Memory B cell (primary cell): ENCODE data around the gene CDC42BPG.

ENCODE experiments used
- ATAC-seq: fragments of 150-1000 bp; cut with Tn5 transposase; 2 replicates; pipeline ENCODE4 v1.10.0; 2021; ENCODE audit warnings: low read depth, mild to moderate bottlenecking, moderate library complexity
- DNase-seq, 2 donors: peaks; one replicate each; pipeline ENCODE4 v3.0.0; 2022; ENCODE audit warnings: low spot score in 2 of 2
- H3K27ac Mint-ChIP-seq: one replicate; pipeline ENCODE4 v1.8.0; 2022; ENCODE audit warnings: mild to moderate bottlenecking, moderate library complexity, mixed read lengths
- H3K27me3 Mint-ChIP-seq: one replicate; pipeline ENCODE4 v1.8.0; 2022; ENCODE audit warnings: mixed read lengths
- H3K36me3 Mint-ChIP-seq: one replicate; pipeline ENCODE4 v1.8.0; 2022; ENCODE audit warnings: mild to moderate bottlenecking, mixed read lengths
- H3K4me1 Mint-ChIP-seq: one replicate; pipeline ENCODE4 v1.8.0; 2022; ENCODE audit warnings: mixed read lengths
- H3K4me3 Mint-ChIP-seq: one replicate; pipeline ENCODE4 v1.8.0; 2022; ENCODE audit warnings: mild to moderate bottlenecking, moderate library complexity, mixed read lengths
- H3K9me3 Mint-ChIP-seq: one replicate; pipeline ENCODE4 v1.8.0; 2022; ENCODE audit warnings: mixed read lengths

Gene CDC42BPG

GRCh38 chr11:64884019-64884418 is 39.6 kb upstream of the CDC42BPG start:
- H3K36me3 Mint-ChIP-seq, result no peaks in the 10 kb centered on the region
- H3K27ac Mint-ChIP-seq, result no peak overlapping the region
- peaks cover 30% of the 10 kb centered on the region for H3K4me1 Mint-ChIP-seq
- H3K4me3 Mint-ChIP-seq, result no peak overlapping the region
- no peak for DNase-seq
- H3K9me3 Mint-ChIP-seq, result no peaks in the 10 kb centered on the region
- H3K27me3 Mint-ChIP-seq, result no peaks in the 10 kb centered on the region
- no peak for ATAC-seq

- Mint-ChIP-seq H3K36me3 (no peaks in the 10 kb centered on the region), H3K9me3 (no peaks in the 10 kb centered on the region), H3K27me3 (no peaks in the 10 kb centered on the region), H3K4me3 (no peak overlapping the region), H3K4me1 (peaks cover 33% of the 10 kb centered on the region), H3K27ac (no peak overlapping the region)
- no peak for ATAC-seq
- no peak for DNase-seq
These were observed 39.1 kb upstream of the CDC42BPG start for GRCh38 chr11:64883575-64883974.

DNA sequence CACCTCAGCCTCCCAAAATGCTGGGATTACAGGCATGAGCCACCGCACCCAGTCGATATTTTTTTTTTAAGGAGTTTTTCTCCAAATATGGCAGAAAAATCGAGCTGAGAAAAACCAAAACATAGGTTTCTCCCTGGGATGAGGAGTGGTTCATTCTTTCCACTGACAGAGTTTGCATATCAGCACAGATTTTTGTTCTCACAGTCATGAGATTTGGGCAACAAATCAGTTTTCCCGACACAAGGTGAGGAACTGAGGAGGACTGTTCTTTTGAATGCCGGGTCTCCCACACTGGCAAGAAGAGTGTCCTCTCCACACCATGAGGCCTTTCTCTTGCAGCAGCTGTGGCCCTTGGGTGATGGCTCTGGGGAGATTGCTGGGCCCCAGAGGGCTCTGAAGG is 37.8 kb upstream of the CDC42BPG start:
- H3K27ac Mint-ChIP-seq, result no peak overlapping the region
- DNase-seq, result no peak

GRCh38 chr11:64881476-64881875 is 37.0 kb upstream of the CDC42BPG start:
- no peaks in the 10 kb centered on the region for H3K9me3 Mint-ChIP-seq
- ATAC-seq, result no peak
- H3K36me3 Mint-ChIP-seq, result peaks cover 5% of the 10 kb centered on the region
- H3K4me1 Mint-ChIP-seq, result peaks cover 30% of the 10 kb centered on the region
- H3K4me3 Mint-ChIP-seq, result no peak overlapping the region
- H3K27ac Mint-ChIP-seq, result no peak overlapping the region
- no peaks in the 10 kb centered on the region for H3K27me3 Mint-ChIP-seq
- DNase-seq, result no peak

More for the DNA sequence above, 37.8 kb upstream of the CDC42BPG start:
- H3K4me3 Mint-ChIP-seq, result no peak overlapping the region
- H3K27me3 Mint-ChIP-seq, result no peaks in the 10 kb centered on the region
- H3K4me1 Mint-ChIP-seq, result peaks cover 25% of the 10 kb centered on the region
- no peaks in the 10 kb centered on the region for H3K9me3 Mint-ChIP-seq
- no peaks in the 10 kb centered on the region for H3K36me3 Mint-ChIP-seq
- ATAC-seq, result no peak

GRCh38 chr11:64880240-64881001 is 36.0 kb upstream of the CDC42BPG start:
- Mint-ChIP-seq H3K4me3 (peak overlapping the region; percentile 61), H3K4me1 (peaks cover 37% of the 10 kb centered on the region), H3K27ac (peak overlapping the region; percentile 91), H3K27me3 (no peaks in the 10 kb centered on the region), H3K9me3 (no peaks in the 10 kb centered on the region), H3K36me3 (peaks cover 6% of the 10 kb centered on the region)
- no peak for ATAC-seq
- no peak for DNase-seq

DNA sequence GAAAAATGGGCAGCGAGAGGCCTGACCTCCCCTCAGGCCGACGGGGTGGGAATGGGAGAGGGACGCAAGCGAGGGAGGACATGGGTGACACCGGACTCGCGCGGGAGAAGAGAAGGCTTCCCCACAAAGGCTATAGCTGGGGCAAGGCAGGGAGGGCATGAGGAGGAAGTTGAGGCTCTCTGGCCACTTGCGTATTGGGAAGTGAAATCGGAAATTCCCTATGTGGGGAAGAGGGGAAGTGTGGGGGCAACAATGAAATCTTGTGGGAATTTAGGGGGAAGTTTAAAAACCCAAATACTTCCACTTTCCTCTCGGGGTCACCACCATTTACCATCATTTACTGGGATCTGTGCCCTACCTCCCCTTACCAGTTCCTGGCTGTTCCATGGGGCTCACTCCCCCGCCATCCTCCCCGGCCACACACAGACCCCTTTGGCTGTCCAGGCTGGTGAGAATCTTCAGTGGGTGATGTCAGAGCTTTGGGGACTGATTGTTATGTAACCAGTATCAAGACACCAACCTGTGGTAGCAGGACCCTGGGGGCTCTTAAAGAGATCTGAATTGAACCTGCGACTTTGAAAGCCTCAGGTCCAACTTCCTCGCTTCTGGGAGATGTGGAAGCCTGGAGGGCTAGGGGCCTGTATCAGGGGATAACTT is 34.9 kb upstream of the CDC42BPG start:
- peaks cover 10% of the 10 kb centered on the region for H3K36me3 Mint-ChIP-seq
- H3K27ac Mint-ChIP-seq, result peak overlapping the region; percentile 91
- peak overlapping the region; percentile 96 for H3K4me3 Mint-ChIP-seq
- no peaks in the 10 kb centered on the region for H3K9me3 Mint-ChIP-seq
- DNase-seq (no peak), ATAC-seq (no peak)
- peaks cover 47% of the 10 kb centered on the region for H3K4me1 Mint-ChIP-seq
- H3K27me3 Mint-ChIP-seq, result no peaks in the 10 kb centered on the region

DNA sequence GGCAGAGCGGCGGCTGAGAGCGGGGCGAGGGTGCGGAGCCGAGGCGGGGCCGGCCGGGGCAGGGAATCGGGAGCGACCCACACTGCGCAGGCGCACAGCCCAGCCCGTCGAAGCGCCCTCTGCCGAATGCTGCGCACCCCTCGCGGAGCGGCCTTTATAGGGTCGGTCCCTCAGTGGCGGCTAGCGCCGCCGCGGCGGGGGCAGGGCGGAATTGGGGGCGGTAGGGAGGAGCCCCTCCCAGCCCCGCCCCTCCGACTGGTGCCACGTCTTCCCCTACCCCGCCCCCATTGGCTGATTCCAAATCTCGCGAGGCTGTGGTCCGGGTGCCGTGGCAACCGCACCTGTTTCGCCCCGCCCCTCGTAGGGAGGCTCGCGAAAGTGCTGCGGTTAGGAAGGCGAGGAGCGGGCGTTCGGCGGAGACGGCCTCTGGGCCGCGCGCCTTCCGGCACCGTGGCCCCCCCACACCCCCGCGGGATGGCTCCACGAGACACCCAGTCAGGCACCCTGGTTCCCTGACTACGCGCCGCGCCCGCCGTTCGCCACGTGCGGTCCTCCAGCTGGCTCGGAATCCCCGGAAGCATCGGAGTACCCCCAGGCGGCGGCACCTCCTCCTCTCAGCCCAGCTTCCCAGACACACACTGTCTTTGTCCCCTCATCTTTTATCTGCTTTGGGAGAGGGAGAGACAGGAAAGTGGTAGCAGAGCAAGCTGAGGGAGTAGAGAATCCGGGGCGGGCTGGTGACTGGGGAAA is 34.2 kb upstream of the CDC42BPG start, which contains the start of gene EHD1:
EHD1 (minus strand) TSS at position 128 of the 750 bp plus-strand sequence. CDS start 157 bp downstream, outside the sequence.
- peak; percentile 99 for DNase-seq
- no peaks in the 10 kb centered on the region for H3K9me3 Mint-ChIP-seq
- peaks cover 12% of the 10 kb centered on the region for H3K36me3 Mint-ChIP-seq
- H3K4me3 Mint-ChIP-seq, result peak within 1 kb of the TSS; percentile 96
- no peaks in the 10 kb centered on the region for H3K27me3 Mint-ChIP-seq
- peaks cover 49% of the 10 kb centered on the region for H3K4me1 Mint-ChIP-seq
- peak; percentile 79 for ATAC-seq
- H3K27ac Mint-ChIP-seq, result peak within 1 kb of the TSS; percentile 91

DNA sequence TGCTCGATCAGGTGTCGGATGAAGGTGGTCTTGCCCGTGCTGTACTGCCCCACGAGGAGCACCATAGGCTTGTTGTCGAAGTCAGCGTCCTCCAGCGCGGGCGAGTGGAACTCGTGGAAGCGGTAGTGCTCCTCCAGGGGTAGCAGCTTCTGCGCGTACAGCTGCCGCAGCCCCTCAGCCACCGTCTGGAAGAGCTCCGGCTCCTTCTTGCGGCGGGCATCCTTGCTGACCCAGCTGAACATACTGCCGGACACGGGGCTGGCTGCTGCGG is 33.7 kb upstream of the CDC42BPG start:
- peaks cover 12% of the 10 kb centered on the region for H3K36me3 Mint-ChIP-seq
- no peak for DNase-seq
- peak overlapping the region; percentile 91 for H3K27ac Mint-ChIP-seq
- H3K4me3 Mint-ChIP-seq, result peak overlapping the region; percentile 96
- peak; percentile 24 for ATAC-seq
- no peaks in the 10 kb centered on the region for H3K9me3 Mint-ChIP-seq
- H3K27me3 Mint-ChIP-seq, result no peaks in the 10 kb centered on the region
- H3K4me1 Mint-ChIP-seq, result peaks cover 52% of the 10 kb centered on the region

GRCh38 chr11:64877390-64878222 is 33.2 kb upstream of the CDC42BPG start:
- Mint-ChIP-seq H3K4me3 (peak overlapping the region; percentile 96), H3K9me3 (no peaks in the 10 kb centered on the region), H3K36me3 (peaks cover 17% of the 10 kb centered on the region), H3K4me1 (peaks cover 58% of the 10 kb centered on the region), H3K27me3 (no peaks in the 10 kb centered on the region), H3K27ac (peak overlapping the region; percentile 91)
- ATAC-seq, result no peak
- no peak for DNase-seq

GRCh38 chr11:64876835-64877341 is 32.4 kb upstream of the CDC42BPG start:
- no peak for DNase-seq
- Mint-ChIP-seq H3K36me3 (peaks cover 17% of the 10 kb centered on the region), H3K4me1 (peaks cover 60% of the 10 kb centered on the region), H3K27ac (peak overlapping the region; percentile 91), H3K27me3 (no peaks in the 10 kb centered on the region), H3K4me3 (peak overlapping the region; percentile 96), H3K9me3 (no peaks in the 10 kb centered on the region)
- ATAC-seq, result no peak

- peak overlapping the region; percentile 91 for H3K27ac Mint-ChIP-seq
- ATAC-seq, result no peak
These were observed 31.8 kb upstream of the CDC42BPG start for GRCh38 chr11:64876229-64876750.

GRCh38 chr11:64875369-64876228 is 31.1 kb upstream of the CDC42BPG start:
- H3K36me3 Mint-ChIP-seq, result peaks cover 20% of the 10 kb centered on the region
- no peaks in the 10 kb centered on the region for H3K9me3 Mint-ChIP-seq
- H3K27me3 Mint-ChIP-seq, result no peaks in the 10 kb centered on the region

More at GRCh38 chr11:64876229-64876750, 31.8 kb upstream of the CDC42BPG start:
- peaks cover 65% of the 10 kb centered on the region for H3K4me1 Mint-ChIP-seq
- no peak for DNase-seq
- peaks cover 19% of the 10 kb centered on the region for H3K36me3 Mint-ChIP-seq
- no peaks in the 10 kb centered on the region for H3K27me3 Mint-ChIP-seq
- H3K9me3 Mint-ChIP-seq, result no peaks in the 10 kb centered on the region
- H3K4me3 Mint-ChIP-seq, result peak overlapping the region; percentile 96

More at GRCh38 chr11:64875369-64876228, 31.1 kb upstream of the CDC42BPG start:
- no peak for ATAC-seq
- peak overlapping the region; percentile 96 for H3K4me3 Mint-ChIP-seq
- peaks cover 66% of the 10 kb centered on the region for H3K4me1 Mint-ChIP-seq
- H3K27ac Mint-ChIP-seq, result peak overlapping the region; percentile 91
- no peak for DNase-seq
